Measurements from ENCODE around the gene THBS2. TPM values are rescaled to one million over a fixed set of nuclear protein-coding genes. Genes with fewer than 3 reads are reported as not detected.
A peak's percentile ranks its signal among the peaks of the same experiment; 100 is the strongest.

THBS2 gene
- total RNA-seq, 3 donors from 2014 or later (not counting 1 experiment from before 2014, with no cell fraction given) = not detected

- H3K9me3 Mint-ChIP-seq = no peaks in the 10 kb centered on the region
These were observed 58.9 kb downstream of the THBS2 start for GRCh38 chr6:169194737-169195136.

GRCh38 chr6:169190970-169191369 is 62.7 kb downstream of the THBS2 start:
- H3K36me3 Mint-ChIP-seq = no peaks in the 10 kb centered on the region
- H3K27me3 Mint-ChIP-seq (ENCODE audit: low read depth in 2 of 2) = peaks cover 6 to 9% of the 10 kb centered on the region in 2 donors
- Histone ChIP-seq H3K4me3 (ENCODE audit: low read length) (no peak overlapping the region), H3K4me1 (ENCODE audit: control insufficient read depth, insufficient read depth, low read length) (no peaks in the 10 kb centered on the region), H3K27ac (ENCODE audit: low read length) (no peak overlapping the region), H3K36me3 (ENCODE audit: control insufficient read depth, insufficient read depth, low read length) (no peaks in the 10 kb centered on the region), H3K9me3 (ENCODE audit: control insufficient read depth, insufficient read depth, low read length) (no peaks in the 10 kb centered on the region), H3K27me3 (ENCODE audit: control insufficient read depth, insufficient read depth, low read length) (no peaks in the 10 kb centered on the region)
- no peak for DNase-seq
- TF ChIP-seq CTCF (IDR thresholded peaks at IDR 0.05) = no peak
- H3K27ac Mint-ChIP-seq = no peak overlapping the region
- H3K9me3 Mint-ChIP-seq = no peaks in the 10 kb centered on the region
- intact Hi-C loops (cut with micrococcal nuclease) = no loop called here
- no peaks in the 10 kb centered on the region for H3K4me1 Mint-ChIP-seq
- no peak for ATAC-seq
- H3K4me3 Mint-ChIP-seq = no peak overlapping the region
- WGBS (ENCODE audit: insufficient coverage) = 97% methylated on average over 8 of the region's 8 CpGs

More at GRCh38 chr6:169194737-169195136, 58.9 kb downstream of the THBS2 start:
- Mint-ChIP-seq H3K27ac (no peak overlapping the region), H3K27me3 (ENCODE audit: low read depth in 2 of 2) (peaks cover 8 to 9% of the 10 kb centered on the region in 2 donors), H3K4me1 (no peaks in the 10 kb centered on the region), H3K36me3 (no peaks in the 10 kb centered on the region), H3K4me3 (no peak overlapping the region)
- Histone ChIP-seq H3K4me3 (ENCODE audit: low read length) (no peak overlapping the region), H3K36me3 (ENCODE audit: control insufficient read depth, insufficient read depth, low read length) (no peaks in the 10 kb centered on the region), H3K4me1 (ENCODE audit: control insufficient read depth, insufficient read depth, low read length) (no peaks in the 10 kb centered on the region), H3K27ac (ENCODE audit: low read length) (no peak overlapping the region), H3K27me3 (ENCODE audit: control insufficient read depth, insufficient read depth, low read length) (no peaks in the 10 kb centered on the region), H3K9me3 (ENCODE audit: control insufficient read depth, insufficient read depth, low read length) (no peaks in the 10 kb centered on the region)
- 77% methylated on average over 2 of the region's 2 CpGs for WGBS (ENCODE audit: insufficient coverage)
- DNase-seq = no peak
- peak in 1 of 3 donors; percentile 24 for ATAC-seq
- TF ChIP-seq CTCF (IDR thresholded peaks at IDR 0.05) = no peak
- intact Hi-C loops (cut with micrococcal nuclease) = no loop called here

- no peak for ATAC-seq
- WGBS (ENCODE audit: insufficient coverage) = 85% methylated on average over 7 of the region's 8 CpGs
- Histone ChIP-seq H3K36me3 (ENCODE audit: control insufficient read depth, insufficient read depth, low read length) (no peaks in the 10 kb centered on the region), H3K9me3 (ENCODE audit: control insufficient read depth, insufficient read depth, low read length) (no peaks in the 10 kb centered on the region), H3K4me3 (ENCODE audit: low read length) (no peak overlapping the region), H3K27ac (ENCODE audit: low read length) (no peak overlapping the region), H3K4me1 (ENCODE audit: control insufficient read depth, insufficient read depth, low read length) (no peaks in the 10 kb centered on the region), H3K27me3 (ENCODE audit: control insufficient read depth, insufficient read depth, low read length) (no peaks in the 10 kb centered on the region)
- no peaks in the 10 kb centered on the region for H3K9me3 Mint-ChIP-seq
- intact Hi-C loops (cut with micrococcal nuclease) = no loop called here
- H3K27me3 Mint-ChIP-seq (ENCODE audit: low read depth in 2 of 2) = peaks cover 6 to 9% of the 10 kb centered on the region in 2 donors
- TF ChIP-seq CTCF (IDR thresholded peaks at IDR 0.05) = no peak
- no peaks in the 10 kb centered on the region for H3K36me3 Mint-ChIP-seq
- H3K27ac Mint-ChIP-seq = no peak overlapping the region
- DNase-seq = no peak
- no peaks in the 10 kb centered on the region for H3K4me1 Mint-ChIP-seq
- H3K4me3 Mint-ChIP-seq = no peak overlapping the region
These were observed 63.5 kb downstream of the THBS2 start for GRCh38 chr6:169190144-169190584.

GRCh38 chr6:169189686-169190085 is 64.0 kb downstream of the THBS2 start:
- ATAC-seq = no peak

More at GRCh38 chr6:169189686-169190085, 64.0 kb downstream of the THBS2 start:
- no peak for DNase-seq
- H3K9me3 Mint-ChIP-seq = no peaks in the 10 kb centered on the region
- H3K4me3 Mint-ChIP-seq = no peak overlapping the region
- H3K27me3 ChIP-seq (ENCODE audit: control insufficient read depth, insufficient read depth, low read length) = no peaks in the 10 kb centered on the region
- no peak overlapping the region for H3K27ac ChIP-seq (ENCODE audit: low read length)
- WGBS (ENCODE audit: insufficient coverage) = 83% methylated on average over 8 of the region's 8 CpGs
- no peak for TF ChIP-seq CTCF (IDR thresholded peaks at IDR 0.05)
- no peaks in the 10 kb centered on the region for H3K9me3 ChIP-seq (ENCODE audit: control insufficient read depth, insufficient read depth, low read length)
- intact Hi-C loops (cut with micrococcal nuclease) = no loop called here
- H3K27ac Mint-ChIP-seq = no peak overlapping the region
- H3K4me1 Mint-ChIP-seq = no peaks in the 10 kb centered on the region
- H3K36me3 ChIP-seq (ENCODE audit: control insufficient read depth, insufficient read depth, low read length) = no peaks in the 10 kb centered on the region
- H3K27me3 Mint-ChIP-seq (ENCODE audit: low read depth in 2 of 2) = peaks cover 6 to 9% of the 10 kb centered on the region in 2 donors
- no peaks in the 10 kb centered on the region for H3K36me3 Mint-ChIP-seq
- no peaks in the 10 kb centered on the region for H3K4me1 ChIP-seq (ENCODE audit: control insufficient read depth, insufficient read depth, low read length)
- H3K4me3 ChIP-seq (ENCODE audit: low read length) = no peak overlapping the region

Measured in natural killer cell (primary cell).